B cell (primary cell): ENCODE measurements around the gene CAMTA1. TPM values are rescaled to one million over a fixed set of nuclear protein-coding genes. Genes with fewer than 3 reads are reported as not detected.

Experiments
- ATAC-seq: fragments of 200-7000 bp; cut with Tn5 transposase; one replicate; pipeline ENCODE4 v1.10.0; 2021; ENCODE audit warnings: low read depth, mild to moderate bottlenecking, moderate number of reproducible peaks, moderate library complexity
- CTCF ChIA-PET: fragments of 350-600 bp; sonication (Branson Sonifier 250); formaldehyde crosslinking; loops from one replicate; lab custom pipeline; 2021; ENCODE audit warnings: antibody characterized with exemption, inconsistent platforms; lab: Charles Lee
- POLR2A ChIA-PET: fragments of 350-600 bp; sonication (Branson Sonifier 250); formaldehyde crosslinking; loops from one replicate; lab custom pipeline; 2021; ENCODE audit warnings: antibody characterized with exemption; lab: Charles Lee
- DNase-seq: peaks from one replicate; pipeline ENCODE4 v3.0.0; 2013
- H2AFZ ChIP-seq: 2 replicates; pipeline ENCODE4 v1.6.1; 2012; ENCODE audit warnings: mild to moderate bottlenecking, low read depth, low read length; ENCODE audit not compliant: insufficient read depth, poor library complexity, severe bottlenecking
- H3K27ac ChIP-seq, 2 donors: 1 replicate in 1 of 2; 2 replicates in 1 of 2; pipeline ENCODE4 v1.5.1; 2012 to 2013; ENCODE audit warnings: low read length in 2 of 2, mild to moderate bottlenecking in 2 of 2, moderate library complexity in 1 of 2
- H3K27me3 ChIP-seq, 4 experiments: fragments of 200-600 bp in 1 of 4; sonication (generic) in 1 of 4; replicated peaks in 1 of 4; 1 replicate in 2 of 4; 2 replicates in 2 of 4; pipeline versions ENCODE4 v1.6.1 to v1.7.0; 2013 to 2016; ENCODE audit warnings: low read length in 3 of 4, mild to moderate bottlenecking in 2 of 4, mixed read lengths in 1 of 4, moderate library complexity in 1 of 4; ENCODE audit not compliant: insufficient read depth in 4 of 4, control insufficient read depth in 3 of 4; ENCODE audit errors: control extremely low read depth in 1 of 4
- H3K36me3 ChIP-seq, 2 experiments: replicated peaks in 1 of 2; 1 replicate in 1 of 2; 2 replicates in 1 of 2; pipeline versions ENCODE4 v1.6.1 to v1.7.1; 2013; ENCODE audit warnings: low read length in 1 of 2; ENCODE audit not compliant: insufficient read depth in 2 of 2, control insufficient read depth in 1 of 2; ENCODE audit errors: control extremely low read depth in 1 of 2, extremely low read depth in 1 of 2
- H3K4me1 ChIP-seq, 2 donors: fragments of 200-600 bp in 1 of 2; sonication (generic) in 1 of 2; 1 replicate in 1 of 2; 2 replicates in 1 of 2; pipeline versions ENCODE4 v1.5.1 to v1.6.1; 2013 to 2017; ENCODE audit warnings: low read length in 2 of 2; ENCODE audit not compliant: control insufficient read depth in 2 of 2, insufficient read depth in 2 of 2
- H3K4me2 ChIP-seq: replicated peaks from 2 replicates; pipeline ENCODE3; 2012; ENCODE audit warnings: mild to moderate bottlenecking, low read depth, low read length; ENCODE audit not compliant: poor library complexity, severe bottlenecking
- H3K4me3 ChIP-seq, 5 experiments: fragments of 200-600 bp in 1 of 5; sonication (generic) in 1 of 5; 1 replicate in 3 of 5; 2 replicates in 2 of 5; pipeline versions ENCODE4 v1.5.1 to v1.7.0; 2011 to 2016; ENCODE audit warnings: low read length in 4 of 5, mild to moderate bottlenecking in 4 of 5, low read depth in 2 of 5, control low read depth in 1 of 5, moderate library complexity in 1 of 5; ENCODE audit not compliant: insufficient read depth in 1 of 5; ENCODE audit errors: control extremely low read depth in 1 of 5, extremely low read depth in 1 of 5
- H3K79me2 ChIP-seq: fragments of 200-600 bp; sonication (generic); one replicate; pipeline ENCODE4 v1.6.0; 2016; ENCODE audit warnings: low read length; ENCODE audit not compliant: control insufficient read depth, insufficient read depth
- H3K9ac ChIP-seq: fragments of 200-600 bp; sonication (generic); 2 replicates; pipeline ENCODE4 v1.6.1; 2017; ENCODE audit warnings: mild to moderate bottlenecking, low read length, moderate library complexity
- H3K9me3 ChIP-seq, 3 donors: one replicate each; pipeline versions ENCODE4 v1.6.1 to v1.7.1; 2013; ENCODE audit warnings: low read length in 2 of 3; ENCODE audit not compliant: control insufficient read depth in 2 of 3, insufficient read depth in 1 of 3; ENCODE audit errors: control extremely low read depth in 1 of 3
- H4K20me1 ChIP-seq: 2 replicates; pipeline ENCODE4 v1.6.0; 2012; ENCODE audit warnings: mild to moderate bottlenecking, low read length; ENCODE audit not compliant: insufficient read depth, control insufficient read depth, poor library complexity, severe bottlenecking
- H3K27ac Mint-ChIP-seq: one replicate; pipeline ENCODE4 v1.8.0; 2021; ENCODE audit warnings: mixed read lengths
- H3K27me3 Mint-ChIP-seq: one replicate; pipeline ENCODE4 v1.8.0; 2021; ENCODE audit warnings: mixed read lengths
- H3K4me1 Mint-ChIP-seq: one replicate; pipeline ENCODE4 v1.8.0; 2021; ENCODE audit warnings: mixed read lengths
- H3K4me3 Mint-ChIP-seq: one replicate; pipeline ENCODE4 v1.8.0; 2021; ENCODE audit warnings: mixed read lengths
- H3K9me3 Mint-ChIP-seq: one replicate; pipeline ENCODE4 v1.8.0; 2022; ENCODE audit warnings: mixed read lengths; ENCODE audit not compliant: insufficient read depth
- CTCF ChIP-seq: fragments of 200-600 bp; IDR thresholded peaks from one replicate; pipeline ENCODE4 v1.8.0; 2022; ENCODE audit warnings: antibody characterized with exemption, mild to moderate bottlenecking
- EZH2 ChIP-seq: IDR thresholded peaks from 2 replicates; pipeline ENCODE4 v1.6.1; 2012; ENCODE audit warnings: borderline replicate concordance, low read depth, mild to moderate bottlenecking, moderate library complexity, low read length; ENCODE audit not compliant: insufficient read depth, poor library complexity, severe bottlenecking
- WGBS: methylation state at CpG from one replicate; pipeline ENCODE4 v1.1.5; 2013; ENCODE audit warnings: missing lambda C conversion rate; ENCODE audit not compliant: insufficient coverage; 5-methylcytosine and 5-hydroxymethylcytosine counted together
- intact Hi-C: fragments of 100-400 bp; cut with micrococcal nuclease; formaldehyde crosslinking; loops from one replicate; pipeline ENCODE4 v1.10.0; 2022
- polyA plus RNA-seq: library from polyadenylated mRNA; depleted of rRNA; stranded (reverse); fragments of >200 nt; gene quantifications from 2 replicates; pipeline ENCODE4 v1.2.3, GENCODE V29; 2012
- total RNA-seq, 2 donors: library from RNA; stranded (reverse); fragments of 120-200 nt in 1 of 2; gene quantifications; 1 replicate in 1 of 2; 2 replicates in 1 of 2; pipeline versions ENCODE4 v1.2.3 to v1.2.4, GENCODE V29; 2013 to 2022

CAMTA1 gene
- total and polyA plus RNA-seq, 2 donors (not counting 1 experiment from before 2014, with no cell fraction given): 42.2 to 45.7 TPM

GRCh38 chr1:6823793-6824192 lies 38.5 kb downstream of the CAMTA1 start:
- Mint-ChIP-seq H3K27me3 (no peaks in the 10 kb centered on the region), H3K4me3 (no peak overlapping the region), H3K4me1 (peaks cover 39% of the 10 kb centered on the region), H3K27ac (no peak overlapping the region), H3K9me3 (no peaks in the 10 kb centered on the region)
- CTCF ChIA-PET: interaction anchor here (1.3 kb wide), 1 partner anchor 13 kb away, joined by 3 read pairs; no protein-coding TSS in a partner anchor
- no peak for TF ChIP-seq CTCF
- no peak for TF ChIP-seq EZH2
- Histone ChIP-seq H3K4me1 (peaks cover 10 to 17% of the 10 kb centered on the region in 2 donors), H3K9ac (no peak overlapping the region), H3K27ac (no peak overlapping the region), H4K20me1 (peaks cover 15% of the 10 kb centered on the region), H3K27me3 (no peaks in the 10 kb centered on the region), H3K4me3 (no peak overlapping the region), H3K36me3 (peaks cover 0 to 2% of the 10 kb centered on the region in 2 experiments), H2AFZ (no peak overlapping the region), H3K9me3 (no peaks in the 10 kb centered on the region), H3K79me2 (peaks cover 10% of the 10 kb centered on the region), H3K4me2 (no peak overlapping the region)
- intact Hi-C loops: no loop called here
- no peak for ATAC-seq
- POLR2A ChIA-PET: no interaction called here
- no peak for DNase-seq

- intact Hi-C loops: no loop called here
- ChIA-PET CTCF (interaction anchor here (1.3 kb wide), 1 partner anchor 12 kb away, joined by 3 read pairs; no protein-coding TSS in a partner anchor), POLR2A (no interaction called here)
- no peak for ATAC-seq
- H2AFZ ChIP-seq: no peak overlapping the region
- no peak overlapping the region for H3K27ac Mint-ChIP-seq
- no peaks in the 10 kb centered on the region for H3K36me3 ChIP-seq
- peaks cover 15% of the 10 kb centered on the region for H3K79me2 ChIP-seq
- peaks cover 33% of the 10 kb centered on the region for H3K4me1 Mint-ChIP-seq
- TF ChIP-seq CTCF (no peak), EZH2 (no peak)
- H3K4me3 ChIP-seq: no peak overlapping the region
- H3K27me3 Mint-ChIP-seq: no peaks in the 10 kb centered on the region
- peaks cover 7 to 14% of the 10 kb centered on the region in 2 donors for H3K4me1 ChIP-seq
- H4K20me1 ChIP-seq: peaks cover 18% of the 10 kb centered on the region
- H3K9ac ChIP-seq: no peak overlapping the region
- DNase-seq: no peak
- H3K9me3 Mint-ChIP-seq: no peaks in the 10 kb centered on the region
- H3K4me3 Mint-ChIP-seq: no peak overlapping the region
- H3K9me3 ChIP-seq: no peaks in the 10 kb centered on the region
- 100% methylated on average over 1 of the region's 6 CpGs for WGBS
- no peak overlapping the region for H3K4me2 ChIP-seq
- no peaks in the 10 kb centered on the region for H3K27me3 ChIP-seq
- H3K27ac ChIP-seq: no peak overlapping the region
Measured at GRCh38 chr1:6824665-6825368, 39.6 kb downstream of the CAMTA1 start.
